Measurements from ENCODE around the gene DCX. TPM values are rescaled to one million over a fixed set of nuclear protein-coding genes. Genes with fewer than 3 reads are reported as not detected.

Gene DCX
- total RNA-seq, 1 donor from 2014 or later: not detected

DNA sequence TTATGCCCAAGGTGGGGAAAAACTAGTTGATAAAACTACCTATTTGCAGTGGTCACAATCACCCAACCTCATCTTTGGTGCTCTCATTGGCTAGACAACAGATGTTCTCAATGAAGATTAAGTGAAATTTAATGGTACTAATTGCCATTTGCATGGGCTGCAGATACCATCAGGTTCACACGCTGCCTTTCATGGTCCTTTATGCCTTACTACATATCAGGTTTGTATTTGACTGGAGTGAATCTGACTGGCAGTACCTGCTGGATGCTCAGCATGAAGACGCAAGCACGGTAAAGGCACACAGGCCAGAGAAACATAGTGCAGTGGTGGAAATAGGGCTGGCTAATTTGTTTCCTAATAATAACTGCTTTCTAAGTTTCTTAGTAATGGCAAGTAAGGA, 48.3 kb downstream of the DCX start:
- no peak overlapping the region for H3K27ac Mint-ChIP-seq
- H3K27me3 Mint-ChIP-seq: no peaks in the 10 kb centered on the region
- no peaks in the 10 kb centered on the region for H3K9me3 Mint-ChIP-seq
- no peaks in the 10 kb centered on the region for H3K4me1 Mint-ChIP-seq
- TF ChIP-seq, protein P1, sequence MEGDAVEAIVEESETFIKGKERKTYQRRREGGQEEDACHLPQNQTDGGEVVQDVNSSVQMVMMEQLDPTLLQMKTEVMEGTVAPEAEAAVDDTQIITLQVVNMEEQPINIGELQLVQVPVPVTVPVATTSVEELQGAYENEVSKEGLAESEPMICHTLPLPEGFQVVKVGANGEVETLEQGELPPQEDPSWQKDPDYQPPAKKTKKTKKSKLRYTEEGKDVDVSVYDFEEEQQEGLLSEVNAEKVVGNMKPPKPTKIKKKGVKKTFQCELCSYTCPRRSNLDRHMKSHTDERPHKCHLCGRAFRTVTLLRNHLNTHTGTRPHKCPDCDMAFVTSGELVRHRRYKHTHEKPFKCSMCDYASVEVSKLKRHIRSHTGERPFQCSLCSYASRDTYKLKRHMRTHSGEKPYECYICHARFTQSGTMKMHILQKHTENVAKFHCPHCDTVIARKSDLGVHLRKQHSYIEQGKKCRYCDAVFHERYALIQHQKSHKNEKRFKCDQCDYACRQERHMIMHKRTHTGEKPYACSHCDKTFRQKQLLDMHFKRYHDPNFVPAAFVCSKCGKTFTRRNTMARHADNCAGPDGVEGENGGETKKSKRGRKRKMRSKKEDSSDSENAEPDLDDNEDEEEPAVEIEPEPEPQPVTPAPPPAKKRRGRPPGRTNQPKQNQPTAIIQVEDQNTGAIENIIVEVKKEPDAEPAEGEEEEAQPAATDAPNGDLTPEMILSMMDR (IDR thresholded peaks at IDR 0.05): no peak
- H3K36me3 Mint-ChIP-seq (ENCODE audit: low read depth): no peaks in the 10 kb centered on the region
- no peak for DNase-seq
- ChIA-PET POLR2A (no interaction called here), CTCF (no interaction called here)
- intact Hi-C loops (cut with micrococcal nuclease): no loop called here
- H3K4me3 Mint-ChIP-seq: no peak overlapping the region
- ATAC-seq (ENCODE audit: low read depth): no peak

DNA sequence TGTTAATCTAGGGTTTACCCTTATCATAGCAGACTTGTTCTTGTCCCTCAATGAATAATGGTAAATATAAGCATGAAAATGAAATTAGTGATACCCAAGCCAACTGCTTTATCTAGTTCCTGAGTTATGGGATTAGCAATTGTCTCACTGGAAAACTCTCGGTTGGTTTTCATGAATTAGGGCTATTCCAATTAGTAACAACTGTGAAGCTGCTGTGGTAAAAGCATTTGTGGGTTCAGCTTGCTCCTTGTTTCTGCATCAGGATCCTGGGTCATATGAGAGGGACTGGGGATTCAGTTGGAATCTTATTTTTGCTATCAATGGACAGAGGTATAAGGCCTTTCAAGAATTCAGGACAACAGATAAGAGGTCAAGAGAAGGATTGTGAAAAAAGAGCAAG, 50.2 kb downstream of the DCX start:
- no peaks in the 10 kb centered on the region for H3K9me3 Mint-ChIP-seq
- H3K4me3 Mint-ChIP-seq: no peak overlapping the region
- H3K27ac Mint-ChIP-seq: no peak overlapping the region
- no peak for DNase-seq
- ChIA-PET CTCF (interaction anchor here (0.7 kb wide), 1 partner anchor 865 kb away, joined by 3 read pairs; no protein-coding TSS in a partner anchor), POLR2A (no interaction called here)
- TF ChIP-seq, protein P1 (IDR thresholded peaks at IDR 0.05): no peak
- no peaks in the 10 kb centered on the region for H3K4me1 Mint-ChIP-seq
- ATAC-seq (ENCODE audit: low read depth): no peak
- no peaks in the 10 kb centered on the region for H3K27me3 Mint-ChIP-seq
- H3K36me3 Mint-ChIP-seq (ENCODE audit: low read depth): no peaks in the 10 kb centered on the region
- intact Hi-C loops (cut with micrococcal nuclease): no loop called here

DNA sequence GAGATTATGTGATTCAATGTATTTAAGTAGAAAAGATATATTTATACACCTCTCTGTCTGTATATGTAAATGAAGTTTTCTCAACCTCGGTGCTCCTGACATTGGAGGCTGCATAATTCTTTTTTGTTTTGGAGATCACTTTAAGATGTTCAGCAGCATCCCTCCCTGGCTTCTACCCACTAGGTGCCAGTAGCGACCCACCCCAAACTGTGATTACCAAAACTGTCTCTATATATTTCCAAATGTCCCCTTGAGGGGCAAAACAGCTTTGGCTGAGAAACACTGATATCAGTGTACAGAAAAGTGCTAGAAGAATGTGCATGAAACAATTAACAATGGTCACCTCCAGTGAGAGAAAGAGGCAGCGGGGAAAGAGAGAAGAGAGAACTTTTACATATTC, 51.2 kb downstream of the DCX start:
- DNase-seq (no peak), ATAC-seq (ENCODE audit: low read depth) (no peak)
- Mint-ChIP-seq H3K36me3 (ENCODE audit: low read depth) (no peaks in the 10 kb centered on the region), H3K4me3 (no peak overlapping the region), H3K9me3 (no peaks in the 10 kb centered on the region), H3K27ac (no peak overlapping the region), H3K27me3 (no peaks in the 10 kb centered on the region), H3K4me1 (no peaks in the 10 kb centered on the region)
- POLR2A ChIA-PET: no interaction called here
- CTCF ChIA-PET: no interaction called here
- TF ChIP-seq, protein P1 (IDR thresholded peaks at IDR 0.05): no peak
- intact Hi-C loops (cut with micrococcal nuclease): no loop called here

DNA sequence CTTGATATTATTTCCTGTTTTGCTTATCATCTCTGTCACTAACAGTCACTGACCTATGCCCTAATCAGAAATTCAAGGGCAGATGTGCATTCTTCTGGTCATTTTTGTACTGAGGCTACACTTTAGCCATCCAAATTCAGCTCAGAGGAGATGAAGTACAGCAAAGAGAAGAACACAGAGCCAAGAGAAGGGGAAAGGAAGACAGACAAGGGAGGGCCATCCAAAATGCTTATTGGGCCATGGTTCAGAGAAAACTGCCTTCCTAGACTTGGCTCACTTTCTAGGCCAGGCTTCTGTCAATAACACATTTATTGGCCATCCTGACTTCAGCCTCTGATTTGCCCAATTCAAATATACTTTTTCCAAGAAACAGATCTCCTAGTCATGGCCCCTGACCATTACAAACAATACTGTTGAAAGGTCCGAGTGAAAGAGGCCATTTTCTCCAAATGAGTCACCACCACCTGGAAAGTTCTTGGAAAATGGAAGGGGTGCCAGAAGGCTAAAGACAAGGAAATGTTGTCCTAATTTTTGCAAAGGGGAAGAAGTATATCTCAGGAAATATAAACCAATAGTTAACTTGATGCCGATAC, 56.4 kb downstream of the DCX start:
- ChIA-PET POLR2A (no interaction called here), CTCF (no interaction called here)
- no peaks in the 10 kb centered on the region for H3K4me1 Mint-ChIP-seq
- ATAC-seq (ENCODE audit: low read depth) (no peak), DNase-seq (no peak)
- no peaks in the 10 kb centered on the region for H3K36me3 Mint-ChIP-seq (ENCODE audit: low read depth)
- intact Hi-C loops (cut with micrococcal nuclease): no loop called here
- H3K4me3 Mint-ChIP-seq: no peak overlapping the region
- H3K27ac Mint-ChIP-seq: no peak overlapping the region
- no peaks in the 10 kb centered on the region for H3K9me3 Mint-ChIP-seq
- H3K27me3 Mint-ChIP-seq: no peaks in the 10 kb centered on the region
- TF ChIP-seq, protein P1 (IDR thresholded peaks at IDR 0.05): no peak

DNA sequence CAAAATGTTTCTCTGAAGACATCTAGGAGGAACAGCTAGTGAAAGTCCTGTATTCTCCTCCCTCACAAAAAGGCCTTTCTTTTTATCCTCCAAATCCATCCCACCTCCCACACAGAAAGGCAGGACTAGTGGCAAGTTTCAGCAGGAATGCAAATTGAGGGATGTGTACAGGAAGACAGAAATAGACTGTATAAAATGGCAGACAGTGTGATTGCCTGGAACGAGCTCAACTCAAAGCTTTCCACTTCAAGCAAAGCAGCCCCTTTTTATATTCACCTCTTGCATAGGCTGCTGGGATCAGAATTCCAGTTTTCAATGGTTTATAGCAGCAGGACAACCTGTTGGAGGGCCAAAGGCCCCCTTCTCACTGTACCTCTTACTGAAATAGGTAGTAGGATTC, 57.5 kb downstream of the DCX start:
- TF ChIP-seq, protein P1 (IDR thresholded peaks at IDR 0.05): no peak
- ATAC-seq (ENCODE audit: low read depth) (no peak), DNase-seq (no peak)
- no peaks in the 10 kb centered on the region for H3K36me3 Mint-ChIP-seq (ENCODE audit: low read depth)
- H3K27me3 Mint-ChIP-seq: no peaks in the 10 kb centered on the region
- H3K9me3 Mint-ChIP-seq: no peaks in the 10 kb centered on the region
- no peak overlapping the region for H3K4me3 Mint-ChIP-seq
- no peaks in the 10 kb centered on the region for H3K4me1 Mint-ChIP-seq
- intact Hi-C loops (cut with micrococcal nuclease): no loop called here
- ChIA-PET POLR2A (no interaction called here), CTCF (no interaction called here)
- no peak overlapping the region for H3K27ac Mint-ChIP-seq
